ENCODE measurements around the gene PFKP.

PFKP gene

GRCh38 chr10:3115685-3116084 is 48.3 kb downstream of the PFKP start:
- no peaks in the 10 kb centered on the region for H3K36me3 ChIP-seq
- H3K9me3 ChIP-seq: no peaks in the 10 kb centered on the region
- TF ChIP-seq CTCF (IDR thresholded peaks at IDR 0.05): no peak
- H3K4me1 ChIP-seq (ENCODE audit: control insufficient read depth in 1 of 2, insufficient read depth in 1 of 2, low read depth in 1 of 2, low read length in 1 of 2): no peaks in the 10 kb centered on the region
- no peaks in the 10 kb centered on the region for H3K27me3 ChIP-seq
- no peak overlapping the region for H3K4me3 ChIP-seq (ENCODE audit: low read depth in 1 of 2, low read length in 1 of 2)
- H3K27ac ChIP-seq: no peak overlapping the region

GRCh38 chr10:3116508-3117100 is 49.3 kb downstream of the PFKP start:
- H3K4me3 ChIP-seq (ENCODE audit: low read depth in 1 of 2, low read length in 1 of 2): no peak overlapping the region
- H3K9me3 ChIP-seq: no peaks in the 10 kb centered on the region
- H3K27ac ChIP-seq: no peak overlapping the region
- H3K27me3 ChIP-seq: no peaks in the 10 kb centered on the region
- H3K36me3 ChIP-seq: no peaks in the 10 kb centered on the region
- no peak for TF ChIP-seq CTCF (IDR thresholded peaks at IDR 0.05)
- no peaks in the 10 kb centered on the region for H3K4me1 ChIP-seq (ENCODE audit: control insufficient read depth in 1 of 2, insufficient read depth in 1 of 2, low read depth in 1 of 2, low read length in 1 of 2)

GRCh38 chr10:3117486-3117885 is 50.1 kb downstream of the PFKP start:
- TF ChIP-seq CTCF (IDR thresholded peaks at IDR 0.05): no peak

DNA sequence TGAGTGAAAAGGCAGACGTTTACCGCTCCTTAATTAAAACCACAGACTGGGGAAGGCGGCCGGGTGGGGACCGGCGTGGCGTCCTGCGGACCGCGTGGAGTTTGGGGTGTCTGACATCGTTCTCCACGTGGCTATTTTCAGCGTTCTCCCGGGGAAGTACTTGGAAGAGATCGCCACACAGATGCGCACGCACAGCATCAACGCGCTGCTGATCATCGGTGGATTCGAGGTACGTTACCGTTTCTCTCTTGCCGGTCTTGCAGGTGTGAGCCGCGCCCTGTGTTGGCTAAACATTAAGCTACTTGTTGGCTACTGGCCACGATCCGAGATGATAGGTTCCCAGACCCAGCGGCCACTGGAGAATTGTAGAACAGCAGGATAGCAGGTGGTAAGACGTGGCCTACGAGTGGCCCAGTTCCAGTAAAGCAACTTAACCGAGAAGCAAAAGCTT is 51.3 kb downstream of the PFKP start:
- no peak overlapping the region for H3K27ac ChIP-seq
- no peaks in the 10 kb centered on the region for H3K9me3 ChIP-seq
- no peaks in the 10 kb centered on the region for H3K4me1 ChIP-seq (ENCODE audit: control insufficient read depth in 1 of 2, insufficient read depth in 1 of 2, low read depth in 1 of 2, low read length in 1 of 2)
- TF ChIP-seq CTCF (IDR thresholded peaks at IDR 0.05): no peak
- H3K27me3 ChIP-seq: no peaks in the 10 kb centered on the region
- H3K36me3 ChIP-seq: no peaks in the 10 kb centered on the region
- no peak overlapping the region for H3K4me3 ChIP-seq (ENCODE audit: low read depth in 1 of 2, low read length in 1 of 2)

More at GRCh38 chr10:3117486-3117885, 50.1 kb downstream of the PFKP start:
- no peaks in the 10 kb centered on the region for H3K4me1 ChIP-seq (ENCODE audit: control insufficient read depth in 1 of 2, insufficient read depth in 1 of 2, low read depth in 1 of 2, low read length in 1 of 2)
- H3K9me3 ChIP-seq: no peaks in the 10 kb centered on the region
- no peak overlapping the region for H3K27ac ChIP-seq
- no peak overlapping the region for H3K4me3 ChIP-seq (ENCODE audit: low read depth in 1 of 2, low read length in 1 of 2)
- no peaks in the 10 kb centered on the region for H3K27me3 ChIP-seq
- no peaks in the 10 kb centered on the region for H3K36me3 ChIP-seq

- Histone ChIP-seq H3K36me3 (no peaks in the 10 kb centered on the region), H3K4me3 (ENCODE audit: low read depth in 1 of 2, low read length in 1 of 2) (no peak overlapping the region), H3K9me3 (no peaks in the 10 kb centered on the region), H3K27ac (no peak overlapping the region), H3K4me1 (ENCODE audit: control insufficient read depth in 1 of 2, insufficient read depth in 1 of 2, low read depth in 1 of 2, low read length in 1 of 2) (no peaks in the 10 kb centered on the region), H3K27me3 (no peaks in the 10 kb centered on the region)
- no peak for TF ChIP-seq CTCF (IDR thresholded peaks at IDR 0.05)
Measured at GRCh38 chr10:3119796-3120459, 52.6 kb downstream of the PFKP start.
